Astrocyte of the cerebellum (primary cell): ENCODE data around the gene CGRRF1.

Experiments used
- DNase-seq: peaks from one replicate; pipeline ENCODE4 v3.0.0-alpha.2; 2011; ENCODE audit warnings: low read depth
- H3K4me3 ChIP-seq: 2 replicates; pipeline ENCODE4 v1.5.1; 2011; ENCODE audit warnings: mild to moderate bottlenecking, low read depth, low read length, moderate library complexity
- in situ Hi-C: cut with HindIII; loops from 2 replicates; pipeline ENCODE4 v1.10.0; 2017; ENCODE audit warnings: low sequenced_read_pairs
- TF ChIP-seq, protein P1 (sequence below): IDR thresholded peaks from 2 replicates; pipeline ENCODE4 v1.5.1; 2012; ENCODE audit warnings: low read length, low read depth, moderate library complexity, mild to moderate bottlenecking; ENCODE audit errors: missing control alignments

The CGRRF1 gene

DNA sequence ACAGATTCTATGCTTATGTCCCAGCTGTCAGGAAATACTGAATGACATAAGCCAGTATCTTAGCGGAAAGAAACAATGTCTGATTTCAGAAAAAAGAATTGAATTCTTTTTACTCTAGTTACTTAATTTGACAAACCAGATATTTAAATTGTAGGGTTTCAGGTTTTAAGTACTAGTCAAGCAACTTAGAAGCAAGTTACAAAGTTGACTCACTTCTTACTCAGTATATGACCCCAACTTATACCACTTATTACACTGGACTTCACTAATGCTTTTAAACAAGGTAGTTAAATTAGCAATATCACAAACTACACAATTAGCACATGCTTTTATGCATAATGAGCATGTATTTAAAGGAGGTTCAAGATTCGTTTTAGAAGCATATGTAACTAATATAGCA lies 28.0 kb upstream of the CGRRF1 start:
- H3K4me3 ChIP-seq, result no peak overlapping the region
- DNase-seq, result no peak
- in situ Hi-C loops, result no loop called here
- TF ChIP-seq, protein P1, sequence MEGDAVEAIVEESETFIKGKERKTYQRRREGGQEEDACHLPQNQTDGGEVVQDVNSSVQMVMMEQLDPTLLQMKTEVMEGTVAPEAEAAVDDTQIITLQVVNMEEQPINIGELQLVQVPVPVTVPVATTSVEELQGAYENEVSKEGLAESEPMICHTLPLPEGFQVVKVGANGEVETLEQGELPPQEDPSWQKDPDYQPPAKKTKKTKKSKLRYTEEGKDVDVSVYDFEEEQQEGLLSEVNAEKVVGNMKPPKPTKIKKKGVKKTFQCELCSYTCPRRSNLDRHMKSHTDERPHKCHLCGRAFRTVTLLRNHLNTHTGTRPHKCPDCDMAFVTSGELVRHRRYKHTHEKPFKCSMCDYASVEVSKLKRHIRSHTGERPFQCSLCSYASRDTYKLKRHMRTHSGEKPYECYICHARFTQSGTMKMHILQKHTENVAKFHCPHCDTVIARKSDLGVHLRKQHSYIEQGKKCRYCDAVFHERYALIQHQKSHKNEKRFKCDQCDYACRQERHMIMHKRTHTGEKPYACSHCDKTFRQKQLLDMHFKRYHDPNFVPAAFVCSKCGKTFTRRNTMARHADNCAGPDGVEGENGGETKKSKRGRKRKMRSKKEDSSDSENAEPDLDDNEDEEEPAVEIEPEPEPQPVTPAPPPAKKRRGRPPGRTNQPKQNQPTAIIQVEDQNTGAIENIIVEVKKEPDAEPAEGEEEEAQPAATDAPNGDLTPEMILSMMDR, result no peak

DNA sequence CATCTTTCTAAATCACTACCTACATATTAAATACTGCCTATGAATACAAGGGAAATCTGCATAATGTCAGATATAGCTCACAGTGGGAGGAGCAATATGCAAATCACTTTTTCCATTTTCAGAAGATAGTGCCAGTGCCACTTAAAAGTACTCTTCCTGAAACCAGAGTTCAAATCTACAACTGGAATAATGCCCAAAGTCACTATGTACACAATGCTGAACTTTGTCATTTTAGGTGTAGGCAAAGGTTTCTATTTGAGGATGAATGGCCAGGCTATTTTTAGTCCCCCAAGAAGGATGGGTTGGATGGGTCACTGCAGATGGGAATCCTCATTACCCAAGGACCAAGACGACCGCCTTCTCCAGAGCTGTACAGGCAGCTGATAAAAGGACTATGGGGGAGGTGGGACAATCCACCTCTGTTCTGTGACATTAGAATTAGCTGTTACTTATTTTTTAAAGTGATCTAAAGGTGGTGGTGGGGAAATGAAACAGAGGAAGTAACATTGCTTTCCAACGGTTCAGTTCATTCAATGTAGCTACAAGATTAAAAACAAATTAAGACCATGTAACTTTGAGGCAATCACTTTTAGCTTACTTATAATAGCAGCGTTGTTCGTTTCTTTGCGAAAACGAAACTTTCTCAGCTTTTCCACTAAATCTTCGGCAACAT lies 26.5 kb upstream of the CGRRF1 start:
- no peak for DNase-seq
- in situ Hi-C loops, result no loop called here
- no peak overlapping the region for H3K4me3 ChIP-seq
- TF ChIP-seq, protein P1, result no peak

DNA sequence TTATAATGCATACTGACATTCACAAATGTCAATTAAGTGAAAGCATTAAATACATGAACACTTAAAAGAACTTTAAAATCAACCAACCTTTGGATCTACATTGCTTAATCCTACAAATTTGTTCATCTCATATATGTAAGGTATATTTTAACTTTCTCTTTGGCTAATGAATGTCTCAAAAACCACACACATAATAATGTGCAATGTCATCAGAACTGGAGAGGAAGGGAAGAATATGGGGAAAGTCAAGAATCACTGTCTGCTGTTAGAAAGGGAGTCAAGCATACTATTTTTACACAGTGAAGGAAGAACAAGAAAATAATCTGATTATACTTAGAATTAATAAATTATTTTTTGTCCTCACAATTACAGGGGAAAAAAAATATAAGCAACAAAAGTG lies 25.9 kb upstream of the CGRRF1 start:
- in situ Hi-C loops, result no loop called here

DNA sequence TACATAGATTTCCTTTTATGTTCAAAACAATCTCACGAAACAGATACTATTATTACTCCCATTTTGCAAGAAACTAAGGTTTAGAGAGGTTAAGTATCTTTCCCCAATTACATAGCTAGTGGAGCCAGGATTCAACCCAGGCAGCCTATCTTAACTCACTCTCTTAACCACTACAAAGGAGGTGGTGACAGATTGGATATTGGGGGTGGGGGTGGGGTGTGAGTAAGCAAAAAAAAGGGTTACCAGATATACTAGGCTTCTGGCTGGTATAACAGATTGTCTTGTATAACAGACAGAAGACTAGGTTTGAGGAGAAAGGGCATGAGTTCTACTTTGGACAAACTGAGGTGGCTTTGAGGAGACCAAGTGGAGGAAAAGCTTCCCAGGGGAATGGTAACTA lies 23.0 kb upstream of the CGRRF1 start:
- TF ChIP-seq, protein P1, result no peak
- H3K4me3 ChIP-seq, result no peak overlapping the region
- no peak for DNase-seq
- in situ Hi-C loops, result no loop called here

More for the DNA sequence above, 25.9 kb upstream of the CGRRF1 start:
- TF ChIP-seq, protein P1, result no peak
- DNase-seq, result no peak
- no peak overlapping the region for H3K4me3 ChIP-seq

DNA sequence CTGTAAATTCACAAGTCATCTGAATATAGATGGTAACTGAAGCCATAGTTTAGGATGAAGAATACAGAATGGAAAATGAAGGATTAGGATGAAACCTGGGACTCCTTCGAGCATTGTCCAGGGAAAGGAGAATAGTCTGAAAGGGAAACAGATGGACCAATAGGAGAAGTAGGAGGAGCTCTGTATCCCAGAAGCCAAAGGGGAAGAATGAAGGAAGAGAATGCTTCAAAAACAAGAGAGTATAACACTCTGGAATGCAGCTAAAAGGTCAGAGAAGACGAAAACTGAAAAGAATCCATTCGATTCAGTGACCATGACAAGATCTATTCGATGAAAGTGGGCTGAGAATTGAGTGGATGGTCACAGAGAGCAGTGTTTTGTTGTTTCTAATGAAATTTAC lies 21.9 kb upstream of the CGRRF1 start:
- in situ Hi-C loops, result no loop called here
- no peak for DNase-seq
- H3K4me3 ChIP-seq, result peak overlapping the region; percentile 83
- TF ChIP-seq, protein P1, result no peak

DNA sequence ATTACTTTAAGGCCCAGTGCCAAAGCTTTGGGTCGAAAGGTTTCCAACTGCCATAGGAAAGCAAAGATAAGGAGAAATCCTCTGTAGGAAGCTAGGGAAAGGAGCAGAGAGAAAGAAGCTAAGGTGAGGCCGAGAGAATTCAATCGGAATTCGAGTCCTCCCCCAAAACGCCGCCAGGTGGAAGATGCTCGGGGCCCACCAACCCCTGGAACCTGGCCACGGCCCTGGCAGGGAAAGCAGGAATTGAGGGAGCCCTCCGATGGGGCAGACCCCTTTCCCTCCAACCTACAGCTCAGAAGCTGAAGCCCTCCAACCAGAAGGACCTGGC lies 21.4 kb upstream of the CGRRF1 start:
- in situ Hi-C loops, result no loop called here
- TF ChIP-seq, protein P1, result peak; percentile 11
- H3K4me3 ChIP-seq, result peak overlapping the region; percentile 83
- no peak for DNase-seq
